H1 (cell line): ENCODE data around the gene RBBP9. TPM values are rescaled to one million over a fixed set of nuclear protein-coding genes. Genes with fewer than 3 reads are reported as not detected.
"Not testable (repeated sequence)": the region's sequence is repeated elsewhere in the genome, so short reads cannot be mapped to it uniquely, and the experiment has no call there.

ENCODE experiments used
- CTCF ChIA-PET: fragments of 300-600 bp; sonication (Branson Sonifier 250); formaldehyde crosslinking; loops from one replicate; lab custom pipeline; 2021; ENCODE audit not compliant: partially characterized antibody; lab: Charles Lee
- POLR2A ChIA-PET: fragments of 300-600 bp; sonication (Branson Sonifier 250); formaldehyde crosslinking; loops from one replicate; lab custom pipeline; 2021; ENCODE audit warnings: inconsistent platforms; ENCODE audit not compliant: partially characterized antibody; lab: Charles Lee
- DNase-seq, 2 experiments: peaks; one replicate each; pipeline versions ENCODE4 v3.0.0 to v3.0.0-alpha.2; 2010 to 2022; ENCODE audit warnings: low spot score in 2 of 2, low read depth in 1 of 2, mixed read lengths in 1 of 2
- FAIRE-seq: peaks from 2 replicates; lab custom pipeline; 2011; peaks lifted over from hg19 to GRCh38; lab: Jason Lieb, UNC
- H2AFZ ChIP-seq: 2 replicates; pipeline ENCODE4 v1.8.1; 2012; ENCODE audit warnings: low read length, inconsistent platforms
- H2AK5ac ChIP-seq: 2 replicates; pipeline ENCODE4 v1.6.1; 2013; ENCODE audit warnings: low read depth, low read length
- H2BK120ac ChIP-seq: replicated peaks from 2 replicates; pipeline ENCODE3; 2013; ENCODE audit warnings: low read depth, low read length, inconsistent platforms
- H2BK12ac ChIP-seq: 2 replicates; pipeline ENCODE4 v1.6.1; 2013; ENCODE audit warnings: low read depth, low read length
- H2BK15ac ChIP-seq: 2 replicates; pipeline ENCODE4 v1.6.1; 2013; ENCODE audit warnings: low read length
- H2BK20ac ChIP-seq: 2 replicates; pipeline ENCODE4 v1.6.1; 2013; ENCODE audit warnings: low read length
- H2BK5ac ChIP-seq: 2 replicates; pipeline ENCODE4 v1.6.1; 2013; ENCODE audit warnings: low read depth, low read length
- H3K14ac ChIP-seq: 2 replicates; pipeline ENCODE4 v1.6.1; 2013; ENCODE audit warnings: inconsistent platforms; ENCODE audit not compliant: insufficient read length
- H3K18ac ChIP-seq: 2 replicates; pipeline ENCODE4 v1.6.1; 2013; ENCODE audit warnings: low read length; ENCODE audit errors: extremely low read depth
- H3K23ac ChIP-seq: 2 replicates; pipeline ENCODE4 v1.6.1; 2013; ENCODE audit warnings: inconsistent platforms; ENCODE audit not compliant: insufficient read length
- H3K23me2 ChIP-seq: 2 replicates; pipeline ENCODE4 v1.6.1; 2013; ENCODE audit warnings: low read depth, low read length
- H3K27ac ChIP-seq: 2 replicates; pipeline ENCODE4 v1.6.1; 2011; ENCODE audit warnings: low read depth, low read length, inconsistent platforms
- H3K27me3 ChIP-seq, 4 experiments: replicated peaks in 1 of 4; 1 replicate in 1 of 4; 2 replicates in 3 of 4; pipeline versions ENCODE4 v1.6.1 to v1.8.1; 2011 to 2013; ENCODE audit warnings: low read length in 3 of 4, mild to moderate bottlenecking in 3 of 4, inconsistent platforms in 2 of 4, mixed read lengths in 2 of 4, moderate library complexity in 1 of 4; ENCODE audit not compliant: control insufficient read depth in 3 of 4, insufficient read depth in 3 of 4; ENCODE audit errors: extremely low read depth in 1 of 4
- H3K36me3 ChIP-seq, 4 experiments: 2 replicates each; pipeline versions ENCODE4 v1.6.1 to v1.8.1; 2011 to 2013; ENCODE audit warnings: mild to moderate bottlenecking in 4 of 4, low read length in 3 of 4, moderate library complexity in 2 of 4, control low read depth in 1 of 4, inconsistent platforms in 1 of 4; ENCODE audit not compliant: insufficient read depth in 4 of 4, control insufficient read depth in 2 of 4
- H3K4ac ChIP-seq: replicated peaks from 2 replicates; pipeline ENCODE3; 2013; ENCODE audit warnings: low read length, low read depth, mixed read lengths, inconsistent platforms; ENCODE audit not compliant: insufficient read length
- H3K4me1 ChIP-seq, 4 experiments: replicated peaks in 1 of 4; 1 replicate in 1 of 4; 2 replicates in 3 of 4; pipeline versions ENCODE4 v1.6.1 to v1.8.1; 2011 to 2013; ENCODE audit warnings: low read length in 3 of 4, inconsistent platforms in 2 of 4, mixed read lengths in 1 of 4; ENCODE audit not compliant: insufficient read depth in 4 of 4, control insufficient read depth in 3 of 4
- H3K4me2 ChIP-seq, 2 experiments: 2 replicates each; pipeline versions ENCODE4 v1.6.1 to v1.8.1; 2011 to 2013; ENCODE audit warnings: low read depth in 2 of 2, low read length in 2 of 2, control low read depth in 1 of 2, inconsistent platforms in 1 of 2, mild to moderate bottlenecking in 1 of 2; ENCODE audit not compliant: insufficient read depth in 1 of 2
- H3K4me3 ChIP-seq, 4 experiments: fragments of 200-600, 300-600 bp in 1 of 4; sonication (generic), shearing (Covaris generic), sonication (Bioruptor Twin) in 1 of 4; 2 replicates each; pipeline versions ENCODE4 v1.5.1 to v1.8.1; 2011 to 2016; ENCODE audit warnings: low read length in 4 of 4, low read depth in 3 of 4, control low read depth in 2 of 4, inconsistent platforms in 2 of 4, mild to moderate bottlenecking in 2 of 4, mixed read lengths in 1 of 4, moderate library complexity in 1 of 4; ENCODE audit not compliant: insufficient read depth in 2 of 4; ENCODE audit errors: extremely low read depth in 1 of 4
- H3K56ac ChIP-seq: replicated peaks from 2 replicates; pipeline ENCODE3; 2013; ENCODE audit warnings: low read depth, mild to moderate bottlenecking, mixed read lengths, low read length, inconsistent platforms; ENCODE audit not compliant: insufficient read length
- H3K79me1 ChIP-seq: 2 replicates; pipeline ENCODE4 v1.6.1; 2013; ENCODE audit warnings: low read depth, low read length, control low read depth
- H3K79me2 ChIP-seq, 2 experiments: 2 replicates each; pipeline versions ENCODE4 v1.6.1 to v1.8.1; 2012 to 2013; ENCODE audit warnings: low read length in 2 of 2, mild to moderate bottlenecking in 2 of 2, inconsistent platforms in 1 of 2; ENCODE audit not compliant: insufficient read depth in 2 of 2, control insufficient read depth in 1 of 2
- H3K9ac ChIP-seq, 4 experiments: replicated peaks in 1 of 4; 1 replicate in 1 of 4; 2 replicates in 3 of 4; pipeline versions ENCODE4 v1.6.1 to v1.8.1; 2011 to 2013; ENCODE audit warnings: low read depth in 3 of 4, low read length in 3 of 4, control low read depth in 2 of 4, mild to moderate bottlenecking in 2 of 4, moderate library complexity in 2 of 4, inconsistent platforms in 1 of 4; ENCODE audit errors: extremely low read depth in 1 of 4
- H3K9me3 ChIP-seq, 2 experiments: 2 replicates each; pipeline versions ENCODE4 v1.6.1 to v1.8.1; 2012 to 2013; ENCODE audit warnings: mild to moderate bottlenecking in 2 of 2, moderate library complexity in 2 of 2, control low read depth in 1 of 2, inconsistent platforms in 1 of 2, low read depth in 1 of 2, low read length in 1 of 2, mixed read lengths in 1 of 2; ENCODE audit not compliant: insufficient read depth in 2 of 2
- H4K20me1 ChIP-seq, 2 experiments: replicated peaks in 1 of 2; 2 replicates each; pipeline versions ENCODE3 to v1.8.1; 2011 to 2013; ENCODE audit warnings: inconsistent platforms in 2 of 2, low read length in 2 of 2, mild to moderate bottlenecking in 1 of 2; ENCODE audit not compliant: insufficient read depth in 2 of 2, control insufficient read depth in 1 of 2
- H4K5ac ChIP-seq: 2 replicates; pipeline ENCODE4 v1.6.1; 2013; ENCODE audit warnings: low read length, low read depth, mixed read lengths, inconsistent platforms; ENCODE audit not compliant: insufficient read length
- H4K8ac ChIP-seq: 2 replicates; pipeline ENCODE4 v1.8.0; 2013; ENCODE audit warnings: mild to moderate bottlenecking, moderate library complexity, low read length, inconsistent platforms; ENCODE audit not compliant: insufficient read depth; ENCODE audit errors: extremely low read depth
- H4K91ac ChIP-seq: replicated peaks from 2 replicates; pipeline ENCODE3; 2013; ENCODE audit warnings: low read length, mixed read lengths, inconsistent platforms; ENCODE audit not compliant: insufficient read length
- WGBS, 2 experiments: shearing (Covaris generic) in 1 of 2; methylation state at CpG; one replicate each; pipeline versions ENCODE4 v1.1.6 to v1.1.7; 2013 to 2015; ENCODE audit warnings: low lambda C conversion rate in 2 of 2, mixed read lengths in 2 of 2, inconsistent platforms in 1 of 2, low coverage in 1 of 2, missing lambda C conversion rate in 1 of 2; ENCODE audit not compliant: insufficient replicate concordance in 2 of 2, insufficient coverage in 1 of 2, insufficient read length in 1 of 2; ENCODE audit errors: extremely low coverage in 1 of 2, missing lambda C conversion rate in 1 of 2; 5-methylcytosine and 5-hydroxymethylcytosine counted together
- polyA plus RNA-seq, 7 experiments: library from polyadenylated mRNA; depleted of rRNA in 3 of 7; stranded (reverse) in 5 of 7; unstranded in 2 of 7; fragments of >200 nt in 5 of 7; fragments of 200-250 nt in 2 of 7; gene quantifications; 1 replicate in 5 of 7; 2 replicates in 1 of 7; 4 replicates in 1 of 7; pipeline versions ENCODE4 v1.2.1 to v1.2.3, GENCODE V29; 2011 to 2013; ENCODE audit warnings: missing spikeins in 2 of 7, mixed read lengths in 2 of 7
- total RNA-seq: library from RNA; stranded (reverse); fragmentation: NEBNext Ultra II Directional; extraction: Animal tissue kit (Norgen Biotek cat#: 25700); gene quantifications from 2 replicates; pipeline ENCODE4 v1.2.1, GENCODE V29; 2021

RBBP9 gene
- total and polyA plus RNA-seq, 2 of the 8 experiments (the other 6 are each of a cell fraction or from before 2014, with no cell fraction given) = 9.5 to 13.5 TPM

DNA sequence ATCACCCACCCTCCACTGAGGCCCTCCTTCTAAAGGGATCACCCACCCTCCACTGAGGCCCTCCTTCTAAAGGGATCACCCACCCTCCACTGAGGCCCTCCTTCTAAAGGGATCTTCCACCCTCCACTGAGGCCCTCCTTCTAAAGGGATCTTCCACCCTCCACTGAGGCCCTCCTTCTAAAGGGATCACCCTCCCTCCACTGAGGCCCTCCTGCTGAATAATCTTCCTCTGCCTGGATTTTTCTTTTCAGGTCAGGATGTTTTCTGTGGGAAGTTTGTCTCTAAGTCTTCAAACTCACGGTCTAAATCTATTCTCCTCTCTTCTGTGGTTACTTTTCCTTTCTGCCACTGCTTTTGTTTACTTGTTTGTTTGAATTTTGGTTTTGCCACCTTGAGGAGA is 4.6 kb upstream of the RBBP9 start:
- H3K4me1 ChIP-seq, H3K27ac ChIP-seq, H3K18ac ChIP-seq, H3K79me1 ChIP-seq, POLR2A ChIA-PET, H3K4me3 ChIP-seq, H3K56ac ChIP-seq, H3K36me3 ChIP-seq, H3K4ac ChIP-seq, H2BK5ac ChIP-seq, H3K27me3 ChIP-seq, H3K4me2 ChIP-seq, H3K14ac ChIP-seq, H4K8ac ChIP-seq, H2BK120ac ChIP-seq, DNase-seq, H2BK12ac ChIP-seq, H4K20me1 ChIP-seq, H2AK5ac ChIP-seq, H4K5ac ChIP-seq, H4K91ac ChIP-seq, H3K9me3 ChIP-seq, H2AFZ ChIP-seq, H2BK15ac ChIP-seq, H3K23ac ChIP-seq, H2BK20ac ChIP-seq, H3K23me2 ChIP-seq, FAIRE-seq, H3K9ac ChIP-seq, H3K79me2 ChIP-seq: not testable (repeated sequence)
- 93% methylated on average over 1 of the region's 1 CpG; no CpG with 5 or more reads in 1 of the 2 experiments for WGBS, 2 experiments
- CTCF ChIA-PET = interaction anchor here (0.6 kb wide), 1 partner anchor 306 kb away, joined by 4 read pairs; no protein-coding TSS in a partner anchor
